Hepatocyte (in vitro differentiated cells): ENCODE measurements around the gene PPP1CC. TPM values are rescaled to one million over a fixed set of nuclear protein-coding genes. Genes with fewer than 3 reads are reported as not detected.

Experiments used
- DNase-seq: peaks from one replicate; pipeline ENCODE4 v3.0.0-alpha.2; 2016; ENCODE audit warnings: low spot score
- H2AFZ ChIP-seq: fragments of 200-600 bp; sonication (generic); 2 replicates; pipeline ENCODE4 v1.6.0; 2016; ENCODE audit warnings: antibody characterized with exemption, mild to moderate bottlenecking
- H3K27ac ChIP-seq: fragments of 200-600 bp; sonication (generic); 2 replicates; pipeline ENCODE4 v1.5.1; 2016; ENCODE audit warnings: mild to moderate bottlenecking
- H3K27me3 ChIP-seq: fragments of 200-600 bp; sonication (generic); 2 replicates; pipeline ENCODE4 v1.6.1; 2016
- H3K36me3 ChIP-seq: fragments of 200-600 bp; sonication (generic); replicated peaks from 2 replicates; pipeline ENCODE4 v1.5.1; 2016; ENCODE audit warnings: low read depth; ENCODE audit not compliant: insufficient read depth
- H3K4me1 ChIP-seq: fragments of 200-600 bp; sonication (generic); 2 replicates; pipeline ENCODE4 v1.5.1; 2016; ENCODE audit warnings: mild to moderate bottlenecking, moderate library complexity; ENCODE audit not compliant: insufficient read depth
- H3K4me2 ChIP-seq: fragments of 200-600 bp; sonication (generic); 2 replicates; pipeline ENCODE4 v1.6.0; 2016
- H3K4me3 ChIP-seq: fragments of 200-600 bp; sonication (generic); 2 replicates; pipeline ENCODE4 v1.5.1; 2016; ENCODE audit warnings: mild to moderate bottlenecking
- H3K79me2 ChIP-seq: fragments of 200-600 bp; sonication (generic); 2 replicates; pipeline ENCODE4 v1.6.0; 2017; ENCODE audit warnings: mild to moderate bottlenecking
- H3K9me2 ChIP-seq: fragments of 200-600 bp; sonication (generic); replicated peaks from 2 replicates; pipeline ENCODE4 v1.6.0; 2017; ENCODE audit warnings: mild to moderate bottlenecking; ENCODE audit not compliant: insufficient read depth
- H3K9me3 ChIP-seq: fragments of 200-600 bp; sonication (generic); 2 replicates; pipeline ENCODE4 v1.5.1; 2016; ENCODE audit warnings: low read depth, mild to moderate bottlenecking
- H4K20me1 ChIP-seq: fragments of 200-600 bp; sonication (generic); 2 replicates; pipeline ENCODE4 v1.6.0; 2016; ENCODE audit warnings: mild to moderate bottlenecking; ENCODE audit not compliant: insufficient read depth, poor library complexity, severe bottlenecking
- CTCF ChIP-seq: fragments of 200-600 bp; sonication (generic); IDR thresholded peaks from 2 replicates; pipeline ENCODE4 v1.5.1; 2016; ENCODE audit warnings: antibody characterized with exemption, mild to moderate bottlenecking; ENCODE audit not compliant: poor library complexity
- EZH2 ChIP-seq: fragments of 200-600 bp; sonication (generic); IDR thresholded peaks from 2 replicates; pipeline ENCODE4 v1.6.1; 2016; ENCODE audit warnings: antibody characterized with exemption, mild to moderate bottlenecking, borderline replicate concordance
- EZH2phosphoT487 ChIP-seq: fragments of 200-600 bp; sonication (generic); IDR thresholded peaks from one replicate; pipeline ENCODE4 v1.6.1; 2018; ENCODE audit warnings: antibody characterized with exemption, mild to moderate bottlenecking, low read depth, moderate library complexity; ENCODE audit not compliant: unreplicated experiment, severe bottlenecking
- WGBS: methylation state at CpG from one replicate; pipeline ENCODE4 v1.1.6; 2016; ENCODE audit warnings: low lambda C conversion rate; ENCODE audit errors: missing lambda C conversion rate; 5-methylcytosine and 5-hydroxymethylcytosine counted together
- polyA plus RNA-seq: library from polyadenylated mRNA; unstranded; fragments of >200 nt; fragmentation: Nextera tagmentation; extraction: Ambion mirVana; gene quantifications from 2 replicates; pipeline ENCODE4 v1.2.1, GENCODE V29; 2016
- total RNA-seq: library from RNA; depleted of rRNA; stranded (reverse); fragments of >200 nt; gene quantifications from 2 replicates; pipeline ENCODE4 v1.2.3, GENCODE V29; 2014

Gene PPP1CC
- total and polyA plus RNA-seq, 2 experiments from 2014 or later = 43.5 to 134 TPM

GRCh38 chr12:110754101-110754793 is 11.6 kb upstream of the PPP1CC start:
- H3K9me2 ChIP-seq = no peaks in the 10 kb centered on the region
- H3K27me3 ChIP-seq = no peaks in the 10 kb centered on the region
- no peak overlapping the region for H3K4me2 ChIP-seq
- no peaks in the 10 kb centered on the region for H3K4me1 ChIP-seq
- H2AFZ ChIP-seq = no peak overlapping the region
- WGBS = 97% methylated on average over 3 of the region's 3 CpGs
- no peaks in the 10 kb centered on the region for H3K9me3 ChIP-seq
- no peaks in the 10 kb centered on the region for H3K79me2 ChIP-seq
- no peak for DNase-seq
- H4K20me1 ChIP-seq = no peaks in the 10 kb centered on the region
- no peak for TF ChIP-seq CTCF
- TF ChIP-seq EZH2 = no peak
- no peak overlapping the region for H3K4me3 ChIP-seq
- no peaks in the 10 kb centered on the region for H3K36me3 ChIP-seq
- H3K27ac ChIP-seq = no peak overlapping the region

- H3K4me2 ChIP-seq = no peak overlapping the region
- H3K9me3 ChIP-seq = no peaks in the 10 kb centered on the region
- no peak overlapping the region for H2AFZ ChIP-seq
- H3K36me3 ChIP-seq = no peaks in the 10 kb centered on the region
- H3K4me1 ChIP-seq = no peaks in the 10 kb centered on the region
- no peaks in the 10 kb centered on the region for H4K20me1 ChIP-seq
- 94% methylated on average over 13 of the region's 13 CpGs for WGBS
- no peak for TF ChIP-seq EZH2phosphoT487
- TF ChIP-seq EZH2 = no peak
- TF ChIP-seq CTCF = no peak
- H3K79me2 ChIP-seq = no peaks in the 10 kb centered on the region
- no peaks in the 10 kb centered on the region for H3K9me2 ChIP-seq
- H3K27ac ChIP-seq = no peak overlapping the region
- H3K27me3 ChIP-seq = no peaks in the 10 kb centered on the region
- no peak for DNase-seq
- no peak overlapping the region for H3K4me3 ChIP-seq
Observed at GRCh38 chr12:110750784-110751461, 8.2 kb upstream of the PPP1CC start.

- WGBS = 93% methylated on average over 6 of the region's 6 CpGs
Observed at GRCh38 chr12:110746550-110746949, 3.9 kb upstream of the PPP1CC start.

More at GRCh38 chr12:110746550-110746949, 3.9 kb upstream of the PPP1CC start:
- Histone ChIP-seq H4K20me1 (peaks cover 6% of the 10 kb centered on the region), H3K4me3 (no peak overlapping the region), H3K27me3 (no peaks in the 10 kb centered on the region), H3K4me1 (peaks cover 4% of the 10 kb centered on the region), H3K27ac (no peak overlapping the region), H2AFZ (no peak overlapping the region), H3K9me2 (no peaks in the 10 kb centered on the region), H3K36me3 (no peaks in the 10 kb centered on the region), H3K79me2 (peaks cover 10% of the 10 kb centered on the region), H3K9me3 (no peaks in the 10 kb centered on the region), H3K4me2 (no peak overlapping the region)
- TF ChIP-seq EZH2phosphoT487 = no peak
- no peak for TF ChIP-seq CTCF
- no peak for TF ChIP-seq EZH2
- DNase-seq = no peak
